AG10803 (cell line): Measurements from ENCODE around the gene SSH3.

Experiments used
- DNase-seq: peaks from one replicate; pipeline ENCODE4 v3.0.0; 2010; ENCODE audit warnings: low read depth
- H3K4me3 ChIP-seq: 2 replicates; pipeline ENCODE4 v1.5.1; 2011; ENCODE audit warnings: mild to moderate bottlenecking, low read length, control low read depth
- CTCF ChIP-seq: conservative IDR thresholded peaks from 2 replicates; pipeline ENCODE4 v1.5.1; 2011; ENCODE audit warnings: mild to moderate bottlenecking, low read length, control low read depth, inconsistent platforms

SSH3 gene

GRCh38 chr11:67288452-67289225 lies 14.7 kb upstream of the SSH3 start:
- H3K4me3 ChIP-seq: peak overlapping the region; percentile 79
- peak; percentile 90 for DNase-seq
- no peak for TF ChIP-seq CTCF

GRCh38 chr11:67289226-67289650 lies 14.1 kb upstream of the SSH3 start, which contains the start of gene ANKRD13D:
Gene ANKRD13D (plus strand): TSS chr11:67289303. CDS start chr11:67289461, 158 bp downstream.
- DNase-seq: no peak
- no peak for TF ChIP-seq CTCF
- H3K4me3 ChIP-seq: peak within 1 kb of the TSS; percentile 82

GRCh38 chr11:67289651-67290479 lies 13.5 kb upstream of the SSH3 start:
- H3K4me3 ChIP-seq: peak overlapping the region; percentile 82
- DNase-seq: no peak
- TF ChIP-seq CTCF: no peak

GRCh38 chr11:67290801-67291200 lies 12.5 kb upstream of the SSH3 start:
- peak; percentile 68 for DNase-seq
- peak overlapping the region; percentile 82 for H3K4me3 ChIP-seq
- no peak for TF ChIP-seq CTCF

GRCh38 chr11:67291481-67292381 lies 11.6 kb upstream of the SSH3 start:
- no peak for DNase-seq
- TF ChIP-seq CTCF: no peak
- H3K4me3 ChIP-seq: no peak overlapping the region

GRCh38 chr11:67292671-67293070 lies 10.7 kb upstream of the SSH3 start:
- no peak overlapping the region for H3K4me3 ChIP-seq
- DNase-seq: no peak
- TF ChIP-seq CTCF: no peak
